Measurements from ENCODE around the gene TRMO. TPM values are rescaled to one million over a fixed set of nuclear protein-coding genes. Genes with fewer than 3 reads are reported as not detected.
A peak's percentile ranks its signal among the peaks of the same experiment; 100 is the strongest.

TRMO gene
- total and polyA plus RNA-seq, 7 donors, result 7.8 to 27.8 (median 24.8) TPM

- Histone ChIP-seq H3K4me1 (peaks cover 0 to 5% (median 2%) of the 10 kb centered on the region in 4 donors), H3K27ac (no peak overlapping the region), H3K9me3 (no peaks in the 10 kb centered on the region), H3K36me3 (peaks cover 7 to 80% (median 28%) of the 10 kb centered on the region in 4 donors), H3K4me3 (no peak overlapping the region), H3K27me3 (no peaks in the 10 kb centered on the region)
- no peak for TF ChIP-seq EP300 (IDR thresholded peaks at IDR 0.05)
- 96 to 98% methylated on average over 2 of the region's 2 CpGs for WGBS, 2 donors
- intact Hi-C loops (cut with DNase I), result no loop called here
- no peak for DNase-seq
Observed at GRCh38 chr9:97911528-97911927, 10.8 kb downstream of the TRMO start.

- Histone ChIP-seq H3K4me3 (no peak overlapping the region), H3K27me3 (no peaks in the 10 kb centered on the region), H3K9me3 (no peaks in the 10 kb centered on the region), H3K27ac (no peak overlapping the region), H3K36me3 (peaks cover 7 to 71% (median 28%) of the 10 kb centered on the region in 4 donors), H3K4me1 (peaks cover 0 to 14% (median 6%) of the 10 kb centered on the region in 4 donors)
- 68 to 86% methylated on average over 6 of the region's 6 CpGs for WGBS, 2 donors
- no peak for DNase-seq
- intact Hi-C loops (cut with DNase I), result no loop called here
- no peak for TF ChIP-seq EP300 (IDR thresholded peaks at IDR 0.05)
- TF ChIP-seq POLR2A (IDR thresholded peaks at IDR 0.05), result no peak
- no peak for TF ChIP-seq POLR2AphosphoS5 (IDR thresholded peaks at IDR 0.05)
- TF ChIP-seq CTCF (IDR thresholded peaks at IDR 0.05), result no peak
Observed at GRCh38 chr9:97910357-97910756, 11.9 kb downstream of the TRMO start.

GRCh38 chr9:97908705-97909104, 13.6 kb downstream of the TRMO start:
- WGBS, 2 donors, result 77 to 91% methylated on average over 1 of the region's 1 CpG
- peaks cover 0 to 14% (median 6%) of the 10 kb centered on the region in 4 donors for H3K4me1 ChIP-seq
- peaks cover 7 to 67% (median 30%) of the 10 kb centered on the region in 4 donors for H3K36me3 ChIP-seq
- no peak for DNase-seq
- H3K9me3 ChIP-seq, result no peaks in the 10 kb centered on the region
- TF ChIP-seq POLR2A (IDR thresholded peaks at IDR 0.05) (no peak), EP300 (IDR thresholded peaks at IDR 0.05) (no peak), CTCF (IDR thresholded peaks at IDR 0.05) (no peak), POLR2AphosphoS5 (IDR thresholded peaks at IDR 0.05) (no peak)
- H3K27me3 ChIP-seq, result no peaks in the 10 kb centered on the region
- no peak overlapping the region for H3K4me3 ChIP-seq
- H3K27ac ChIP-seq, result no peak overlapping the region
- intact Hi-C loops (cut with DNase I), result no loop called here

- Histone ChIP-seq H3K4me1 (peaks cover 0 to 14% (median 6%) of the 10 kb centered on the region in 4 donors), H3K27ac (peak overlapping the region in 1 of 4 donors; percentile 14), H3K9me3 (no peaks in the 10 kb centered on the region), H3K36me3 (peaks cover 7 to 65% (median 25%) of the 10 kb centered on the region in 4 donors), H3K4me3 (no peak overlapping the region), H3K27me3 (no peaks in the 10 kb centered on the region)
- intact Hi-C loops (cut with DNase I), result no loop called here
- TF ChIP-seq CTCF (IDR thresholded peaks at IDR 0.05) (no peak), EP300 (IDR thresholded peaks at IDR 0.05) (no peak), POLR2A (IDR thresholded peaks at IDR 0.05) (no peak), POLR2AphosphoS5 (IDR thresholded peaks at IDR 0.05) (no peak)
- DNase-seq, result no peak
- 82% methylated on average over 5 of the region's 5 CpGs for WGBS, 2 donors
Observed at GRCh38 chr9:97907632-97908031, 14.7 kb downstream of the TRMO start.

GRCh38 chr9:97907046-97907445, 15.3 kb downstream of the TRMO start:
- Histone ChIP-seq H3K4me3 (no peak overlapping the region), H3K27me3 (no peaks in the 10 kb centered on the region), H3K27ac (peak overlapping the region in 2 of 4 donors; percentile 11 to 14), H3K4me1 (peaks cover 0 to 14% (median 6%) of the 10 kb centered on the region in 4 donors), H3K36me3 (peaks cover under 1 to 59% (median 22%) of the 10 kb centered on the region in 4 donors), H3K9me3 (no peaks in the 10 kb centered on the region)
- intact Hi-C loops (cut with DNase I), result no loop called here
- DNase-seq, result no peak
- TF ChIP-seq EP300 (IDR thresholded peaks at IDR 0.05) (no peak), CTCF (IDR thresholded peaks at IDR 0.05) (no peak), POLR2A (IDR thresholded peaks at IDR 0.05) (no peak), POLR2AphosphoS5 (IDR thresholded peaks at IDR 0.05) (no peak)
- WGBS, 2 donors, result 37 to 58% methylated on average over 3 of the region's 3 CpGs
